Kidney epithelial cell (primary cell): Measurements from ENCODE around the gene MMRN1. TPM values are rescaled to one million over a fixed set of nuclear protein-coding genes. Genes with fewer than 3 reads are reported as not detected.

Source experiments
- DNase-seq: peaks from one replicate; pipeline ENCODE4 v3.0.0-alpha.2; 2010; ENCODE audit warnings: low read depth
- H3K27me3 ChIP-seq: 2 replicates; pipeline ENCODE4 v1.6.0; 2011; ENCODE audit warnings: low read length; ENCODE audit not compliant: control insufficient read depth, insufficient read depth
- H3K36me3 ChIP-seq: 2 replicates; pipeline ENCODE4 v1.5.1; 2011; ENCODE audit warnings: low read length; ENCODE audit not compliant: control insufficient read depth, insufficient read depth
- H3K4me3 ChIP-seq: 2 replicates; pipeline ENCODE4 v1.5.1; 2011; ENCODE audit warnings: low read depth, mild to moderate bottlenecking, control low read depth, low read length
- CTCF ChIP-seq: IDR thresholded peaks from 2 replicates; pipeline ENCODE4 v1.5.1; 2011; ENCODE audit warnings: mild to moderate bottlenecking, moderate library complexity, low read length, control low read depth, inconsistent platforms; ENCODE audit not compliant: insufficient read depth, poor library complexity, severe bottlenecking
- total RNA-seq: library from RNA; depleted of rRNA; stranded (reverse); fragments of >200 nt; gene quantifications from 2 replicates; pipeline ENCODE4 v1.2.3, GENCODE V29; 2015

MMRN1 gene
- total RNA-seq, 1 donor from 2014 or later: not detected

DNA sequence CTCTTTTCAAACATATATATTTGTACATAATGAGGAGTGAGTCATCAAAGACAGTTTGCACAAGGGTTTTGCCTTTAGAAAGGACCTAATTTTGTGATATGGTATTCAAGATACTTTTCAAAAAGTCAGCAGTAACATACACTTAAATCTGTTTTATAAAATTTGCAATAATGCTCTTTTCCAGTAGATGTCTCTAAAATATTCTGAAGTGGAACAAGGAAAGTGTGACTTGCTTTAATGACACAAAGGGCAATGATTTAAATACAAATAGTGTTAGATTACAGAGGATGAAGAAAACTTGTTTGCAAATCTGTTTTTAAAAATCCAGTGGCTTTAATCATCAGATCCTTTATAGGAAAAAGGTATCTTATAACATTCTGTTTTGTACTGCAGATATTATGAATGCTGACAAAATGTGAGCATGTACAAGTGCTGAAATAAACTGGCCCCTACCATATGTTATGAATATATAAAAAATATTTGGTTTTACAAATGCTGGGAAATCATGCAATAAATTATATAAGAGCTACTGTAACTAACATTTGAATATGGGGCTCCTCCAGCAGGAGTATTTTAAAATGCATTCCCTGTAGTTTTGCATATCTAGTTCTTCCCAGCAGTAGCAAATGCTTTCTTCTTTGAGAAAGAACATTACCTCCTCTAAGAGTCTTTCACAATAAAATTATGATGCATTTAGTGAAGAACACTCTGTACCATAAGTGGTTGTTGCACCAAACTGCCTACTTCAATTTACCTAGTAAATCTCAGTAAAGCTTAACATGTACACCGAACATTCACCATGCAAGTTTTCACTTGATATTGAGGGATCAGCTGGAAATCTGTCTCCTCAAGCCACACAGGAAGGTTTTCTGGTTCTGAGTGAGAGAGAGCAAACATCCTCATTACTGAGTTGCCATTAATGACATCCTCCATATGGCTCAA is 20.2 kb downstream of the MMRN1 start:
- peak; percentile 7 for TF ChIP-seq CTCF
- DNase-seq: no peak
- no peaks in the 10 kb centered on the region for H3K27me3 ChIP-seq
- H3K4me3 ChIP-seq: no peak overlapping the region
- no peaks in the 10 kb centered on the region for H3K36me3 ChIP-seq

- no peak for DNase-seq
- Histone ChIP-seq H3K36me3 (no peaks in the 10 kb centered on the region), H3K27me3 (no peaks in the 10 kb centered on the region), H3K4me3 (no peak overlapping the region)
- no peak for TF ChIP-seq CTCF
Measured at GRCh38 chr4:89915937-89916336, 21.3 kb downstream of the MMRN1 start.

- no peak for DNase-seq
- Histone ChIP-seq H3K4me3 (no peak overlapping the region), H3K27me3 (no peaks in the 10 kb centered on the region), H3K36me3 (no peaks in the 10 kb centered on the region)
- TF ChIP-seq CTCF: no peak
Measured at GRCh38 chr4:89922848-89923416, 28.3 kb downstream of the MMRN1 start.

DNA sequence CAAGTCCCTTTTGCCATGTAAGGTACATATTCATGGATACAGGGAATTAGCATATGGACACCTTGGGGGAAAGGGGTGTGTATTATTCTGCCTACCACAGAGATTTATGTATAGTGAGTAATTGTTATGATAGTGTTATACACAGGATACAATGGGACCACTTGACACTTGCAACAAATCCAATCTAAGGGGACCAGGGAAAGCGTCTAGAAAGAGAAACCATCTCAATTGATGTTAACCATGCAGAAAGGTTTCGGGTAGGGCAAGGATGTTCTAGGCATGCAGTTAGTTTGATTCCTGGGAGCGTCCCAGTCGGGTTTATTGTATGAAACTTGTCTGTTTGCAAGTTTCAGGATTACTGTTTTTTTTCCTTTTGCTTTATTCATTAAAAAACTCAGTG is 34.2 kb downstream of the MMRN1 start:
- no peaks in the 10 kb centered on the region for H3K27me3 ChIP-seq
- H3K36me3 ChIP-seq: no peaks in the 10 kb centered on the region
- H3K4me3 ChIP-seq: no peak overlapping the region
- no peak for TF ChIP-seq CTCF
- DNase-seq: no peak

GRCh38 chr4:89929425-89930159 is 34.9 kb downstream of the MMRN1 start:
- no peak for TF ChIP-seq CTCF
- Histone ChIP-seq H3K36me3 (no peaks in the 10 kb centered on the region), H3K4me3 (no peak overlapping the region), H3K27me3 (no peaks in the 10 kb centered on the region)
- no peak for DNase-seq
